Ishikawa (cell line): ENCODE data around the gene TMC5.

Source experiments
- CEBPB ChIP-seq: IDR thresholded peaks from 2 replicates; pipeline ENCODE4 v1.6.1; 2012
- CREB1 ChIP-seq: IDR thresholded peaks from 2 replicates; pipeline ENCODE4 v1.6.1; 2012; ENCODE audit warnings: low read depth
- EGR1 ChIP-seq: IDR thresholded peaks from 2 replicates; pipeline ENCODE4 v1.6.1; 2012
- EP300 ChIP-seq: IDR thresholded peaks from 2 replicates; pipeline ENCODE4 v1.6.1; 2012; ENCODE audit warnings: borderline replicate concordance
- FOXM1 ChIP-seq: IDR thresholded peaks from 2 replicates; pipeline ENCODE4 v1.6.1; 2012; ENCODE audit warnings: low read depth, borderline replicate concordance
- NFIC ChIP-seq: IDR thresholded peaks from 2 replicates; pipeline ENCODE4 v1.6.1; 2012
- RAD21 ChIP-seq: IDR thresholded peaks from 2 replicates; pipeline ENCODE4 v1.6.1; 2012; ENCODE audit warnings: low read depth
- TAF1 ChIP-seq: IDR thresholded peaks from 2 replicates; pipeline ENCODE4 v1.6.1; 2012; ENCODE audit warnings: low read depth, mild to moderate bottlenecking
- TCF12 ChIP-seq: IDR thresholded peaks from 2 replicates; pipeline ENCODE4 v1.6.1; 2012; ENCODE audit warnings: low read depth
- TEAD4 ChIP-seq: IDR thresholded peaks from 2 replicates; pipeline ENCODE4 v1.6.1; 2012
- YY1 ChIP-seq: IDR thresholded peaks from 2 replicates; pipeline ENCODE4 v1.6.1; 2012; ENCODE audit warnings: low read depth
- ZBTB7A ChIP-seq: IDR thresholded peaks from 2 replicates; pipeline ENCODE4 v1.6.1; 2012; ENCODE audit warnings: low read depth
- TF ChIP-seq, protein P1 (sequence below): IDR thresholded peaks from 2 replicates; pipeline ENCODE4 v1.6.1; 2012; ENCODE audit warnings: low read depth, mild to moderate bottlenecking
- TF ChIP-seq, protein P2 (sequence below): IDR thresholded peaks from 2 replicates; pipeline ENCODE4 v1.6.1; 2012
- TF ChIP-seq, protein P3 (sequence below): IDR thresholded peaks from 2 replicates; pipeline ENCODE4 v1.6.1; 2012

Gene TMC5

DNA sequence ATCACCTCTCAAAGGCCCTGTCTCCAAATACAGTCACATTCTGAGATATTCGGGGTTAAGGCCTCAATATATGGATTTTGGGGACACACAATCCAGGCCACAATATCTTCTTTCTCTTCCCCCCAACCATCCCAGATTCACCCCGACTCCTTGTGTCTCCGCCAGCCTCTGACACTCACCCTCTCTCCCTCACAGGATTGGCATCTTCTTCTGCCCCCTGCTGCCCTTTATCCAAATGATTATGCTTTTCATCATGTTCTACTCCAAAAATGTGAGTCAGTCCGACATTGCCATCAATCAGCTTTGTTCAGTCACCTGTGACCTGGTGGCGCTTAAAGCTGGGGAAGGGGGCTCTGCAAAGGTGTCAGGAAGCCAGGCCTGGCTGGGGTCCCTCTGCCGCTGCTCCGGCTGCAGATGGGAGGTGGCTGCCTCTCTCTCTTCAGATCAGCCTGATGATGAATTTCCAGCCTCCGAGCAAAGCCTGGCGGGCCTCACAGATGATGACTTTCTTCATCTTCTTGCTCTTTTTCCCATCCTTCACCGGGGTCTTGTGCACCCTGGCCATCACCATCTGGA, 69.2 kb downstream of the TMC5 start:
- TF ChIP-seq TEAD4 (no peak), NFIC (no peak), RAD21 (no peak)

DNA sequence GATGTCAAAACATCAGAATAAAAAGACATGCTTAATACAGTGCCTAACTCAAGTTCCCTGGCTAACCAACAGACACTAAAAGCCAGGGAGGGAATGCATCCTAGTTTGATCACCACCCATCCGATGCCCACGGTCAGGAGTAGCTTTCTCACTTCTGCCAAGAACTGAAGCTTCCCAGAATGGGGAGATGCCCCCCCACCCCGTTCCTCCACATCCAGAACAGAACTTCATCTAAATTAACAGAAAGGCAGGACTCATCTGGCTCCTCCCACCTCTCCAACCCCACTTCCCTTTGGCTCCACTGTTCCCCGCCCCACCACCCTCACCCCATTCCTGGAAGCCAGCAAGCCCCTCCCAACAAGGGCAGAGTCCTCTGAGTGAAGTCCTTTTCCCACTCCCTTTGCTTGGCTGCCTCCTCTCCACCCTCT, 70.5 kb downstream of the TMC5 start:
- TF ChIP-seq, protein P1, sequence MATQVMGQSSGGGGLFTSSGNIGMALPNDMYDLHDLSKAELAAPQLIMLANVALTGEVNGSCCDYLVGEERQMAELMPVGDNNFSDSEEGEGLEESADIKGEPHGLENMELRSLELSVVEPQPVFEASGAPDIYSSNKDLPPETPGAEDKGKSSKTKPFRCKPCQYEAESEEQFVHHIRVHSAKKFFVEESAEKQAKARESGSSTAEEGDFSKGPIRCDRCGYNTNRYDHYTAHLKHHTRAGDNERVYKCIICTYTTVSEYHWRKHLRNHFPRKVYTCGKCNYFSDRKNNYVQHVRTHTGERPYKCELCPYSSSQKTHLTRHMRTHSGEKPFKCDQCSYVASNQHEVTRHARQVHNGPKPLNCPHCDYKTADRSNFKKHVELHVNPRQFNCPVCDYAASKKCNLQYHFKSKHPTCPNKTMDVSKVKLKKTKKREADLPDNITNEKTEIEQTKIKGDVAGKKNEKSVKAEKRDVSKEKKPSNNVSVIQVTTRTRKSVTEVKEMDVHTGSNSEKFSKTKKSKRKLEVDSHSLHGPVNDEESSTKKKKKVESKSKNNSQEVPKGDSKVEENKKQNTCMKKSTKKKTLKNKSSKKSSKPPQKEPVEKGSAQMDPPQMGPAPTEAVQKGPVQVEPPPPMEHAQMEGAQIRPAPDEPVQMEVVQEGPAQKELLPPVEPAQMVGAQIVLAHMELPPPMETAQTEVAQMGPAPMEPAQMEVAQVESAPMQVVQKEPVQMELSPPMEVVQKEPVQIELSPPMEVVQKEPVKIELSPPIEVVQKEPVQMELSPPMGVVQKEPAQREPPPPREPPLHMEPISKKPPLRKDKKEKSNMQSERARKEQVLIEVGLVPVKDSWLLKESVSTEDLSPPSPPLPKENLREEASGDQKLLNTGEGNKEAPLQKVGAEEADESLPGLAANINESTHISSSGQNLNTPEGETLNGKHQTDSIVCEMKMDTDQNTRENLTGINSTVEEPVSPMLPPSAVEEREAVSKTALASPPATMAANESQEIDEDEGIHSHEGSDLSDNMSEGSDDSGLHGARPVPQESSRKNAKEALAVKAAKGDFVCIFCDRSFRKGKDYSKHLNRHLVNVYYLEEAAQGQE: no peak
- TF ChIP-seq CEBPB (no peak), EP300 (no peak), NFIC (no peak), EGR1 (no peak), YY1 (no peak), RAD21 (no peak), ZBTB7A (no peak), CREB1 (no peak), TAF1 (no peak), FOXM1 (no peak), TEAD4 (no peak), TCF12 (no peak)
- TF ChIP-seq, protein P2, sequence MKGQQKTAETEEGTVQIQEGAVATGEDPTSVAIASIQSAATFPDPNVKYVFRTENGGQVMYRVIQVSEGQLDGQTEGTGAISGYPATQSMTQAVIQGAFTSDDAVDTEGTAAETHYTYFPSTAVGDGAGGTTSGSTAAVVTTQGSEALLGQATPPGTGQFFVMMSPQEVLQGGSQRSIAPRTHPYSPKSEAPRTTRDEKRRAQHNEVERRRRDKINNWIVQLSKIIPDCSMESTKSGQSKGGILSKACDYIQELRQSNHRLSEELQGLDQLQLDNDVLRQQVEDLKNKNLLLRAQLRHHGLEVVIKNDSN: no peak
- TF ChIP-seq, protein P3, sequence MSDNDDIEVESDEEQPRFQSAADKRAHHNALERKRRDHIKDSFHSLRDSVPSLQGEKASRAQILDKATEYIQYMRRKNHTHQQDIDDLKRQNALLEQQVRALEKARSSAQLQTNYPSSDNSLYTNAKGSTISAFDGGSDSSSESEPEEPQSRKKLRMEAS: no peak

DNA sequence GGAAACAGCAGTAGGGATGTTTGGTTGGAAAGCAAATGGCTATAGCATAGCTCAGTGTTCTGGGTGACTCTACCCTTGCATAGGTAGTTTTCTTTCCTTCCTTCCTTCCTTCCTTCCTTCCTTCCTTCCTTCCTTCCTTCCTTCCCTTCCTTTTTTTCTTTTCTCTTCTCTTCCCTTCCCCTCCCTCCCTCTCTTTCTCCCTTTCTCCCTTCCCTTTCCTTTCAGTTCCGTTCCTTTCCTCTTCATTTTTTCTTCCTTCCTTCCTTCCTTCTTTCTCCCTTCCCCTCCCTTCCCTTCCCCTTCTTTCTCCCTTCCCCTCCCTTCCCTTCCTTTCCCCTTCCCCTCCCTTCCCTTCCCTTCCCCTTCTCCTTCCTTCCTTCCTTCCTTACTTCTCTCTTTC, 72.9 kb downstream of the TMC5 start:
- TF ChIP-seq RAD21: no peak
- TF ChIP-seq NFIC: no peak
- no peak for TF ChIP-seq TCF12
- TF ChIP-seq, protein P1: no peak
- TF ChIP-seq TEAD4: no peak
- TF ChIP-seq, protein P2: no peak
- no peak for TF ChIP-seq EP300
- TF ChIP-seq ZBTB7A: no peak
- no peak for TF ChIP-seq FOXM1
- no peak for TF ChIP-seq YY1
- no peak for TF ChIP-seq CEBPB
- no peak for TF ChIP-seq EGR1
- no peak for TF ChIP-seq TAF1
- TF ChIP-seq, protein P3: no peak
- TF ChIP-seq CREB1: no peak

DNA sequence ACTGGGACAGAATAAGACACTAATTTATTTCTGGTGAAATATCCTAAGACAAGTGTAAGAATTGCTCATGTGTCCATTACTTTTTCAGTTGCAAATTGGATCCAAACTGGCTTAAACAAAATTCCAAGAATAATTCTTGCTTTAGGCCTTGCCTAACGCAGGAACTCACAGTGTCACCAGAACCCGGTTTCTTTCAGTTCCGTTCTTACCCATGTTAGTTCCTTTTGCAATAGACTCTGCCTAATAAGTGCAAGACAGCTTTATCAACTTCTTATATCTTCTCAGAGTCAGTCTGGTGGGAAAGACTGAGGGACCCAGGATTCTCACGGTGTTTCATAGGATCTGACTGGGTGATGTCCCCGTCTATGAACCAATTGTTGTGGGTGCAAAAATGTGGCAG, 79.5 kb downstream of the TMC5 start:
- TF ChIP-seq, protein P2: no peak
- TF ChIP-seq ZBTB7A (no peak), CEBPB (no peak), FOXM1 (no peak), EGR1 (no peak), RAD21 (no peak), NFIC (no peak), TCF12 (no peak), CREB1 (no peak), TEAD4 (no peak), YY1 (no peak), TAF1 (no peak), EP300 (no peak)
- TF ChIP-seq, protein P3: no peak
- TF ChIP-seq, protein P1: no peak
